Inferior parietal cortex (tissue), 1 donor: ENCODE results near the gene FAM234A.

ENCODE experiments used
- DNase-seq: peaks from one replicate; pipeline ENCODE4 v3.0.0-alpha.2; 2016; ENCODE audit errors: extremely low spot score

Gene FAM234A

DNA sequence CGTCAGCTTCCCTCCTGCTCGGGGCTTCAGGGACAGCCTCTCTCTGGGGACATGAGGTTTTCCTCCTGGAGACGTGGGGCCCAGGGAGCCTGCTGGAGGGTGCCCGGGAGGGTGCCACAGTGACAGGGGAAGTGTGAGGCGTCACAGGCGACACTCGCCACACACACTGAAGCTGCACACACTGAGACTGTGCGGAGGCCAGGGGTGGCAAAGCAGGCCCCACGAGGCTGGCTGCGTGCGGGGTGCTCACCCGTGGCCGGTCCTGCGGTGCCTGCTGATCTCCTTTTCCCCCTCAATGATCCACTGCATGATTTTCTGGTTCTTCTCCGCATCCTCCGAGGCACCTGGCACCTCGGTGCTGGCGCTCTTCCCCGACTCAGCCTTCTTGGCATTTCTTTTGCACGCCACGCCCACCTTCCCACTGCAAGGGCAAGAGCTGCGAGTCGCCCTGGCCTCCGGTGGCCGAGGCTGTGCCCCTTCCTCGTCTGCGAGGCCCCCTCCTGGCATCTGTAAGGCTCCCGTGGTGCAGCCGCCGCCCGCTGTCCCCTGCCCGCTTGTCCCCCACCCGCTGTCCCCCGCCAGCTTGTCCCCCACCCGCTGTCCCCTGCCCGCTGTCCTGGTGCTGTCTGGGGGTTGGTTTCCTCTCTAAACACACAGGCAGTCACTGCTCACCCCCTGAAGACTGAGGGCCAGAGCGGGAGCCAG is 62.3 kb downstream of the FAM234A start:
- no peak for DNase-seq

DNA sequence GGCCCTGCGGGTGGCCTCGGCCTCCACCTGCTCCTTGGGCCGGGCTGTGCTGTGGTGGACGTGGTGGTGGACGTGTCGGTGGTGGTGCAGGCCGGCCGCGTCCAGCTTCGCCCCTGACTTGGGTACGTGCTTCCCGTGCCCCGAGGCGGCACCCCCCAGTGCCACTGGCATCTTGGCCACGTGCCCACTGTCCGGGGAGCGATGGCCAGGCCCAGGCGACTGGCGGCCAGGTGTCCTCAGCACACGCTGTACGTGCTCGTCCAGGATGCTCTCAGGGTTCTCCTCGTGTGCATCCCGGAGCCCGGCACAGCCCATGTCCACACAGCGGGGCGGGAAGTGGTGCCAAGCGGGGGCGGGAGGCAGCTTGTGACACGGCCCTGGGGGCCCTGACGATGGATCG is 63.2 kb downstream of the FAM234A start:
- DNase-seq: no peak

DNA sequence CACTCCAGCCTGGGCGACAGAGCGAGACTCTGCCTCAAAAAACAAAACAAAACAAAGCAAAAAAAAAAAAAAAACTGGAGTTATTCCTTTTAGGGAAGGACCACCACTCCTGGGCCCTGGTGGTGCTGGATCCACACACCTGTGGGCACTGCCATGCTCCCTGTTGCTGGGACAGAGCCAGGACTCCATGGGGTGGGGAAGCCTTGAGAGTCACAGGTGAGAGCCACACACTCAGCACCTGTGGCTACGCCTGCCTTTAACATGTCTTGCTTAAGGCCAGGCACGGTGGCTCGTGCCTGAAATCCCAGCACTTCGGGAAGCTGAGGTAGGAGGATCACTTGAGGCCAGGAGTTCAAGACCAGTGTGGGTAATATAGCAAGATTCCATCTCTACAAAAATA is 66.6 kb downstream of the FAM234A start:
- DNase-seq: no peak

DNA sequence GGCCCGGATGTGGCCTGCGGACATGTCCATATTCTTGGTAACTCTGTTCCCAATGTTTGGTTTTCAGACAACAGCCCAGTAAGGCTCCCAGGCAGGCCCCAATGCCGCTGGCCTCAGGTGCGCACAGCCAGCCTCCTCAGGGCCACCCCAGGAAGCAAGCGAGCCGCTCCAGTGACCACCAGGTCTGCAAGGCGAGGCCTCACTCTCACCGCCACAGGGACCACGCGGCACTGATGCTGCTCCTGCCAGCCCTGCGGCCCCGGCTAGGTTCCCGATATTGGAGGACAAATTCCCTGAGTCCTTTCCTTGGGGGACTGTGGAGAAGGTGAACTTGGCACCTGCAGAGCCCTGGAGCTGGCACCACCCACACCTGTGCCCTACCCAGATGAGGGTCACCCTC is 67.3 kb downstream of the FAM234A start:
- DNase-seq: no peak

DNA sequence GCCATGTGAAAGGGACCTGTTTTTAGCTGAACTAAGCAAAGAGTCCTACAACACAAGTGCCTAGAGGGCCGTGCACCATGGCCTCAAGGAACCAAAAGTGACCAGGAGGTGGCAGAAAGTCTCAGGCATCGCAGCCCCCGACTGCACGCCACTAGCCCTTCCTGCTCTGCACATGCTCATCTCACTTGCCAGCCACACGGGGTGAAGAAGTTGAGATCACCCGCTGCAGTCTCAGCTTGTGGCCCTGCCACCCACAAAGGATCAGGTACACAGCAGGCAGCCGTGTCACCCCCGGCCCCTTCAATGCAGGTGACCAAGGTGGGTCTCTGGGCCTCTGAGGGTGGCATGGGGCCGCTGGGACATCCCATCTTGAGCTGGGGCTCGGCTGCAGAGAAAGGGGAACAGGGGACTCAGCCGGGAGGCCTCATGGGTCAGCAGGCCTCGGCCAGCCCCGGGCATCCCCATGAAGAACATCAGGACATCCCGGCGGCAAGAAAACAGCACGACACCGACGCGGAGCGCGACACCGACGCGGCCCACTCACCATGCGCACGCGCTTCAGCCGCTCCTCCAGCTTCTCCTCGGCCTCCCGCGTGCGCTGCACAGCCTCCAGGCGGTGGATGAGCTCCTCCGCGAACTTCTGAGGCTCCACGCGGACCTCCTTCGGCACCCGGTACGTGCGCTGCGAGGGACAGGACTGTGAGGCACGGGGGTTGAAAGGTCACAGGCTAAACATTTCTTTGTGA is 69.3 kb downstream of the FAM234A start:
- DNase-seq: no peak

DNA sequence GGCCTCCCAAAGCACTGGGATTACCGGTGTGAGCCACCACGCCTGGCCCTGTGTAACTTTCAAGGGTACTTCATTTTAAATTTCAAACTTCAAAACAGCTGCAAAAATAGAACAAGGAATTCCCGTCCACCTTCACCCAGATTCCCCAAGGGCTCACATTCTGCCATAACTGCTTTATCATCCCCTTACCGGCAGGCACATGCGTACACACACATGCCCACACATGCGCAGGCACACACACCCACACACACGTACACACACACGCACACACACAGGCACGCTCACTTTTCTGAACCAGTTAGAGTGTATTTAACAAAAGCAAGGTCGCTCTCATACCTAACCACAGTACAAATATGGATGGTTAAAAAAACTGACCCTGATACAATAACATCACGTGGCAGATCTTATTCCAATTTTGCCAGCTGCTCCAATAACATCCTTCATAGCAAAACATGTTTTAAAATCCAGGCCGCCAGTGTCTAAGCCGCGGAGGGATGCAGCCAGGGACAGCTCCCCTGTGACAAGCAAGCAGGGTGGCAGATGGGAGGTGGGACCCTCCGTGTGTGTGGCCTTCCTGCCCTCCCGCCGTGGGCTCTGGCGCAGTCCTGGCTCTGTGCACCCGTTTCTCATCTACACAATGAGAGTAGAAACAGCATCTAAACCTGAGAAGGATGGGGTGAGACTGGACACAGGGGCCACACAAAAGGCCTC is 71.5 kb downstream of the FAM234A start:
- DNase-seq: peak; percentile 32

DNA sequence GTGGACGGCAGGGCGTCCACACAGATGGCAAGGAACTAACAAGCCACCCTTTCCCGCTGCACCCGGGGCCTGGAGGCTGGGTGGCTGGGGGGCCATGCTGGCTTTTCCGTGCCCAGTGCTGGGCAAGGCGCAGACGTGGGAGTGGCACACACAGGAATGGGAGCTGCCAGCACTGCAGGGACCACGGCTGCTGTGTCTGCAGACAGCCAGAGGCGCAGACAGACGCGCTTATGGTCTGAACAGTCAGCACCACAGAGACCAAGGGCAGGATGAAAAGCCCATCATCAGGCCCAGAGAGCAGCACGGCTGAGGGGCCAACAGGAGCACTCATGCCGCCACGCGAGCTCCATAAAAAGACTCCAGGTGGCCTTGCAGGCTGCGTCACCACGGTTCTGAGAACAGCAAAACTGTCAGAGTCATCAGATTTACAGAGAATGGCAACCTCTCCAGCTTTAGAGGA is 72.3 kb downstream of the FAM234A start:
- DNase-seq: peak; percentile 29

DNA sequence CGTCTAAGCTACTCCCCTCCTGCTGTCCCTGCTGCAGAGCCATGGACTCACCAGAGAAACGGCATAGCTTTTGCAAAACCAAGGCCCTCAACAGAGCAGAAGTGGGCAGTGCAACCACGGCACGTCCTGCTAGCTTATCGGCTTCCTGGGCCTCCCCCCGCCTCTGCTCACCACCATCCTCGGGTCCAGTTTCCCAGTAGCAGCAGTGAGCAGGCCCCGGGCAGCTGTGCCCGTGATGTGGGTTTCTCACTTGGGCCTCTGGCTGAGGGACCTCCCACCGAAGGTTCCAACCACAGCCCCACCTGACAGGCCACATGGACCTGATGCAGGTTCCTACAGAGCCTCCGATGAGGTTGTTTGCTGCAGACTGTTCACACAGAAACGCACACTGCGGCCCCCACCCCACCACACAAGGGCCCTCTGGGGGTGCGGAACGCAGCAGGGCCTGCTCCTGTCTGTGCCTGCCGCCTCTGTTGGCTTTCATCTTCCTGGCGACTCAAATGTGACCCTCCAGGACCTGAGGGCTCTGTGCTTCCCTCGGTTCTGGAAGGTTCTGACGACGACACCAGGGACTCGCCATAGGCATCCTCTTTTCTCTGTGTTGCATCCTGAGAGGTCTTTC is 73.2 kb downstream of the FAM234A start:
- no peak for DNase-seq

DNA sequence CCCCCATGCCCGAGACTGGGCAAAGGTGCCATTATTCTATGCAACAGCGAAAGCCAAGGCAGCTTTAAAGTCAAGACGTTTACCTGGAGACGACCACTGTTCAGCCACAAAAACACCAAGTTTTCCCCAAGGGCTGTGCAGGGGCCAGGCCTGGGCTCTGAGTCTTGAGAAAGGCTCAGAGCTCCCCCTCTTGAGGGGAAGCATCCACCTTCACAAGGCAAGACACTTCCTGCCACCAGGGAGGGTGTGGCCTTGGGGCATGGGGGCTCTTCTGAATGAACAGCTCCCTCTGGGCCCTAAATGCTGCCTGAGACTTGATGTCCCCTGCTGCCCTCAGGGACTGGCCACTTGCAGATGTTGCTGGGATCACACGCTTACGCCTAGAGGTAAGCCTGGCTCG is 74.9 kb downstream of the FAM234A start:
- no peak for DNase-seq

DNA sequence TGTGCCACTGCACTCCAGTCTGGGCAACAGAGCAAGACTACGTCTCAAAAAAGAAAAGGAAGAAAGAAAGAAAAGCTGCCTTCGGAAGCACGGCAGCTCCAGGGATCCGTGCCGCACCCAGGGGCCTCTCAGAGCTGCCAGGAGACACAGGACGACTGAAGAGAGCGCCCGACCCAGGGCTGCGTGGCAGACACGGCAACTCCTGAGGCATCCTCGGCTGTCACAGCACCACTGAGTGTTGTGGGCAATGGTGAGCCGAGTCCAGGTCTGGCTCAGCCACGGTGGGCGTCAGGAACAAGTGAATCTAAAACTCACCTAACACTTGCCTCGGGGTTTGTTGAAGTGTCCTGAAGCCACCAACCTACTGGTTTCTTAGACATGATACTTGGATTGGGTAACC is 77.1 kb downstream of the FAM234A start:
- no peak for DNase-seq

DNA sequence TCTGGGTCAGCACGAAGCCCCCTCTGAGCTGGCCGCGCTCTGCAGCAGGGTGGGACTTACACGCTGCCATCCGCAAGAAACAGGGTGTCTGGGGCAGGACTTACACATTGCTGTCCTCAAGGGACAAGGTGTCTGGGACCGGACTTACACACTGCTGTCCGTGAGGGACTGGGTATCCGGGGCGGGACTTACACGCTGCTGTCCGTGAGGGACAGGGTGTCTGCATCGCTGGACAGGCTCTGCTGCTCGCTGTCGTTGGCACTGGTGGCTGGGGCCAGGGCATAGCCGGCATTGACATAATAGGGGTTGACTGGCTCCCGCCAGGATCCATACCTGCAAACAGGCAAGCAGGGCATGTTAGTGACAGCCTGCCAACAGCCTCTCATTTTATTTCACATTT is 79.7 kb downstream of the FAM234A start:
- no peak for DNase-seq

DNA sequence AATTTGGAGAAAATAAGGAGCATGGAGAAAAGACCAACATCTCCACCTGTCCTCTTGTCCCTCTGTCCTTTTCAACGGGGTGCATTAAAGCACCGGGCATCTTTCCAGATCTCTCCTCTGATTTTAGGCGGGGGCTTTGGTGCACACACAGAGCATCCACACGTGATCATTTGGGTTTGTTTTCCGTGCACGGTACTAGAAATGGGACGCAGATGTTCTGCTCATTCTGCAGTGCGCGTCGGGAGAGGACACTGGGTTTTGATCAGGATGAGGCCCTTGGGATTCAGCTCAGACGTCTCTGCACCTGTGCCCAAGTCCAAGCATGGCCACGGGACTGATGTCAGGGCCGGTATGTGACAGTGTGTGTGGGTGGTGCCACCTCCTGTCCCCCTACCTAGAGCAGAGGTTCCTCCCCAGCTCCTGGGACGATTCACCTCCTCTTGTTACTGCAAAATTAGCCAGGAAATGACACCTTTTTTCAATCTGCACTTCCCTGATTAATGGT is 80.2 kb downstream of the FAM234A start:
- DNase-seq: no peak
